Measurements from ENCODE around the gene KIRREL3.

KIRREL3 gene

GRCh38 chr11:126768702-126769101 is 231.9 kb downstream of the KIRREL3 start:
- no peak overlapping the region for H3K4me3 ChIP-seq
- H3K27ac ChIP-seq = no peak overlapping the region
- no peak overlapping the region for H3K9ac ChIP-seq (ENCODE audit: insufficient read length)
- TF ChIP-seq POLR2AphosphoS5 (IDR thresholded peaks at IDR 0.05; ENCODE audit: borderline replicate concordance, low read depth, low read length) (no peak), EZH2 (IDR thresholded peaks at IDR 0.05) (no peak), FOXP2 (optimal IDR thresholded peaks at IDR 0.05; ENCODE audit: control extremely low read depth, extremely low read length, insufficient read depth) (no peak)
- no peaks in the 10 kb centered on the region for H3K9me3 ChIP-seq (ENCODE audit: low read depth, low read length)
- no peak for DNase-seq (ENCODE audit: low read depth, low spot score)
- H3K36me3 ChIP-seq (ENCODE audit: insufficient read depth, low read length) = no peaks in the 10 kb centered on the region

- TF ChIP-seq EZH2 (IDR thresholded peaks at IDR 0.05) (no peak), FOXP2 (optimal IDR thresholded peaks at IDR 0.05; ENCODE audit: control extremely low read depth, extremely low read length, insufficient read depth) (no peak), POLR2AphosphoS5 (IDR thresholded peaks at IDR 0.05; ENCODE audit: borderline replicate concordance, low read depth, low read length) (no peak)
- Histone ChIP-seq H3K27ac (no peak overlapping the region), H3K9ac (ENCODE audit: insufficient read length) (no peak overlapping the region), H3K4me3 (no peak overlapping the region), H3K36me3 (ENCODE audit: insufficient read depth, low read length) (no peaks in the 10 kb centered on the region), H3K9me3 (ENCODE audit: low read depth, low read length) (no peaks in the 10 kb centered on the region)
- DNase-seq (ENCODE audit: low read depth, low spot score) = no peak
Observed at GRCh38 chr11:126766440-126766839, 234.1 kb downstream of the KIRREL3 start.

GRCh38 chr11:126765196-126765595 is 235.4 kb downstream of the KIRREL3 start:
- Histone ChIP-seq H3K4me3 (no peak overlapping the region), H3K9ac (ENCODE audit: insufficient read length) (no peak overlapping the region), H3K27ac (no peak overlapping the region), H3K9me3 (ENCODE audit: low read depth, low read length) (no peaks in the 10 kb centered on the region), H3K36me3 (ENCODE audit: insufficient read depth, low read length) (no peaks in the 10 kb centered on the region)
- DNase-seq (ENCODE audit: low read depth, low spot score) = no peak
- TF ChIP-seq FOXP2 (optimal IDR thresholded peaks at IDR 0.05; ENCODE audit: control extremely low read depth, extremely low read length, insufficient read depth) = no peak
- TF ChIP-seq EZH2 (IDR thresholded peaks at IDR 0.05) = no peak
- no peak for TF ChIP-seq POLR2AphosphoS5 (IDR thresholded peaks at IDR 0.05; ENCODE audit: borderline replicate concordance, low read depth, low read length)

GRCh38 chr11:126764231-126764630 is 236.3 kb downstream of the KIRREL3 start:
- DNase-seq (ENCODE audit: low read depth, low spot score) = no peak
- Histone ChIP-seq H3K9me3 (ENCODE audit: low read depth, low read length) (no peaks in the 10 kb centered on the region), H3K27ac (no peak overlapping the region), H3K36me3 (ENCODE audit: insufficient read depth, low read length) (no peaks in the 10 kb centered on the region), H3K9ac (ENCODE audit: insufficient read length) (no peak overlapping the region), H3K4me3 (no peak overlapping the region)
- no peak for TF ChIP-seq FOXP2 (optimal IDR thresholded peaks at IDR 0.05; ENCODE audit: control extremely low read depth, extremely low read length, insufficient read depth)
- no peak for TF ChIP-seq POLR2AphosphoS5 (IDR thresholded peaks at IDR 0.05; ENCODE audit: borderline replicate concordance, low read depth, low read length)
- no peak for TF ChIP-seq EZH2 (IDR thresholded peaks at IDR 0.05)

- Histone ChIP-seq H3K27ac (no peak overlapping the region), H3K36me3 (ENCODE audit: insufficient read depth, low read length) (no peaks in the 10 kb centered on the region), H3K4me3 (no peak overlapping the region), H3K9me3 (ENCODE audit: low read depth, low read length) (no peaks in the 10 kb centered on the region), H3K9ac (ENCODE audit: insufficient read length) (no peak overlapping the region)
- TF ChIP-seq FOXP2 (optimal IDR thresholded peaks at IDR 0.05; ENCODE audit: control extremely low read depth, extremely low read length, insufficient read depth) (no peak), POLR2AphosphoS5 (IDR thresholded peaks at IDR 0.05; ENCODE audit: borderline replicate concordance, low read depth, low read length) (no peak), EZH2 (IDR thresholded peaks at IDR 0.05) (no peak)
- DNase-seq (ENCODE audit: low read depth, low spot score) = no peak
Observed at GRCh38 chr11:126756855-126757254, 243.7 kb downstream of the KIRREL3 start.

- no peaks in the 10 kb centered on the region for H3K9me3 ChIP-seq (ENCODE audit: low read depth, low read length)
- H3K36me3 ChIP-seq (ENCODE audit: insufficient read depth, low read length) = no peaks in the 10 kb centered on the region
- TF ChIP-seq FOXP2 (optimal IDR thresholded peaks at IDR 0.05; ENCODE audit: control extremely low read depth, extremely low read length, insufficient read depth) (no peak), EZH2 (IDR thresholded peaks at IDR 0.05) (no peak), POLR2AphosphoS5 (IDR thresholded peaks at IDR 0.05; ENCODE audit: borderline replicate concordance, low read depth, low read length) (no peak)
- no peak for DNase-seq (ENCODE audit: low read depth, low spot score)
- H3K4me3 ChIP-seq = no peak overlapping the region
- no peak overlapping the region for H3K27ac ChIP-seq
- no peak overlapping the region for H3K9ac ChIP-seq (ENCODE audit: insufficient read length)
Observed at GRCh38 chr11:126756421-126756820, 244.1 kb downstream of the KIRREL3 start.

GRCh38 chr11:126755526-126755925 is 245.0 kb downstream of the KIRREL3 start:
- no peak overlapping the region for H3K9ac ChIP-seq (ENCODE audit: insufficient read length)
- no peaks in the 10 kb centered on the region for H3K36me3 ChIP-seq (ENCODE audit: insufficient read depth, low read length)
- no peak for DNase-seq (ENCODE audit: low read depth, low spot score)
- TF ChIP-seq EZH2 (IDR thresholded peaks at IDR 0.05) (no peak), POLR2AphosphoS5 (IDR thresholded peaks at IDR 0.05; ENCODE audit: borderline replicate concordance, low read depth, low read length) (no peak), FOXP2 (optimal IDR thresholded peaks at IDR 0.05; ENCODE audit: control extremely low read depth, extremely low read length, insufficient read depth) (no peak)
- H3K27ac ChIP-seq = no peak overlapping the region
- H3K4me3 ChIP-seq = no peak overlapping the region
- no peaks in the 10 kb centered on the region for H3K9me3 ChIP-seq (ENCODE audit: low read depth, low read length)

- Histone ChIP-seq H3K36me3 (ENCODE audit: insufficient read depth, low read length) (no peaks in the 10 kb centered on the region), H3K4me3 (no peak overlapping the region), H3K9ac (ENCODE audit: insufficient read length) (no peak overlapping the region), H3K27ac (no peak overlapping the region), H3K9me3 (ENCODE audit: low read depth, low read length) (no peaks in the 10 kb centered on the region)
- TF ChIP-seq POLR2AphosphoS5 (IDR thresholded peaks at IDR 0.05; ENCODE audit: borderline replicate concordance, low read depth, low read length) = no peak
- TF ChIP-seq FOXP2 (optimal IDR thresholded peaks at IDR 0.05; ENCODE audit: control extremely low read depth, extremely low read length, insufficient read depth) = no peak
- no peak for TF ChIP-seq EZH2 (IDR thresholded peaks at IDR 0.05)
- DNase-seq (ENCODE audit: low read depth, low spot score) = no peak
Observed at GRCh38 chr11:126754591-126755426, 245.8 kb downstream of the KIRREL3 start.

All from SK-N-MC (cell line).